Measurements from ENCODE around the gene ASTN2.

ASTN2 gene

GRCh38 chr9:117018966-117019617 lies 395.8 kb downstream of the ASTN2 start:
- no peaks in the 10 kb centered on the region for H3K9me3 ChIP-seq (ENCODE audit: low read length)
- H3K4me2 ChIP-seq (ENCODE audit: low read length): no peak overlapping the region
- no peaks in the 10 kb centered on the region for H3K27me3 ChIP-seq (ENCODE audit: insufficient read depth, low read length)
- no peaks in the 10 kb centered on the region for H3F3A ChIP-seq (ENCODE audit: insufficient read depth, low read length)
- H3K9ac ChIP-seq (ENCODE audit: low read length): no peak overlapping the region
- no peaks in the 10 kb centered on the region for H4K20me1 ChIP-seq (ENCODE audit: insufficient read depth, low read length)
- no peak overlapping the region for H3K4me3 ChIP-seq (ENCODE audit: low read depth, low read length, poor library complexity, severe bottlenecking)
- no peaks in the 10 kb centered on the region for H3K79me2 ChIP-seq (ENCODE audit: insufficient read depth, low read length)
- no peaks in the 10 kb centered on the region for H3K9me2 ChIP-seq (ENCODE audit: low read depth, low read length)
- H2AFZ ChIP-seq (ENCODE audit: low read length): no peak overlapping the region
- H3K36me3 ChIP-seq (ENCODE audit: insufficient read depth, low read length): no peaks in the 10 kb centered on the region
- no peaks in the 10 kb centered on the region for H3K4me1 ChIP-seq (ENCODE audit: insufficient read depth, low read length, severe bottlenecking)
- no peak for TF ChIP-seq EZH2 (IDR thresholded peaks at IDR 0.05; ENCODE audit: borderline replicate concordance, low read length)
- TF ChIP-seq, protein P1, sequence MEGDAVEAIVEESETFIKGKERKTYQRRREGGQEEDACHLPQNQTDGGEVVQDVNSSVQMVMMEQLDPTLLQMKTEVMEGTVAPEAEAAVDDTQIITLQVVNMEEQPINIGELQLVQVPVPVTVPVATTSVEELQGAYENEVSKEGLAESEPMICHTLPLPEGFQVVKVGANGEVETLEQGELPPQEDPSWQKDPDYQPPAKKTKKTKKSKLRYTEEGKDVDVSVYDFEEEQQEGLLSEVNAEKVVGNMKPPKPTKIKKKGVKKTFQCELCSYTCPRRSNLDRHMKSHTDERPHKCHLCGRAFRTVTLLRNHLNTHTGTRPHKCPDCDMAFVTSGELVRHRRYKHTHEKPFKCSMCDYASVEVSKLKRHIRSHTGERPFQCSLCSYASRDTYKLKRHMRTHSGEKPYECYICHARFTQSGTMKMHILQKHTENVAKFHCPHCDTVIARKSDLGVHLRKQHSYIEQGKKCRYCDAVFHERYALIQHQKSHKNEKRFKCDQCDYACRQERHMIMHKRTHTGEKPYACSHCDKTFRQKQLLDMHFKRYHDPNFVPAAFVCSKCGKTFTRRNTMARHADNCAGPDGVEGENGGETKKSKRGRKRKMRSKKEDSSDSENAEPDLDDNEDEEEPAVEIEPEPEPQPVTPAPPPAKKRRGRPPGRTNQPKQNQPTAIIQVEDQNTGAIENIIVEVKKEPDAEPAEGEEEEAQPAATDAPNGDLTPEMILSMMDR (IDR thresholded peaks at IDR 0.05; ENCODE audit: low read length): no peak
- no peak overlapping the region for H3K27ac ChIP-seq (ENCODE audit: low read depth, low read length, poor library complexity, severe bottlenecking)

DNA sequence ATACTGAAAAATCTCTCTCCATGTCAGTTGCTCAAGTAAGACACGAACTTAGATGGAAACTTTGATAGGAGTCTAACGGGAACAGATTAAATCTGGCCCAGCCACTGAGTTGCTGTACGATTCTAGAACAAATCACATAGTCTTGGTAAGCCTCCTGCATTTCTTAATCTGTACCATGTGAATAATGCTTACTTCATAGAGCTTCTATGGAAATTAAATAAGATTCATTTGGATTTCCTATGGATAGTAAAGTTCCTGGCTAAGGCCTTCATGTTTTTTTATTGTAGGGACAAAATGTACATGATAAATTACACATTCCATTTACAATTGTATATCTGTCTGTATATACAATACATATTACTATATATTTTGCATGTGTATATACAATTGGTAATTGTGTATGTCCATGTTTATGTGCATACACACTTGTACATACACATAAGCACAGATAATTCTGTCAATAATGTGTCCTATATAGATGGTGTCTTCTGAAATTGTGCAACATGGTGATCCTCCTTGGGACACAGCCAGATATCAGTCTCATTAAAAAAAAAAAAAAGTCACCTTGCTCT lies 397.4 kb downstream of the ASTN2 start:
- Histone ChIP-seq H3K27ac (ENCODE audit: low read depth, low read length, poor library complexity, severe bottlenecking) (no peak overlapping the region), H3K79me2 (ENCODE audit: insufficient read depth, low read length) (no peaks in the 10 kb centered on the region), H3K27me3 (ENCODE audit: insufficient read depth, low read length) (no peaks in the 10 kb centered on the region), H3K9ac (ENCODE audit: low read length) (no peak overlapping the region), H3K36me3 (ENCODE audit: insufficient read depth, low read length) (no peaks in the 10 kb centered on the region), H3K4me2 (ENCODE audit: low read length) (no peak overlapping the region), H3K9me3 (ENCODE audit: low read length) (no peaks in the 10 kb centered on the region), H3K4me3 (ENCODE audit: low read depth, low read length, poor library complexity, severe bottlenecking) (no peak overlapping the region), H3K4me1 (ENCODE audit: insufficient read depth, low read length, severe bottlenecking) (no peaks in the 10 kb centered on the region), H2AFZ (ENCODE audit: low read length) (no peak overlapping the region), H3K9me2 (ENCODE audit: low read depth, low read length) (no peaks in the 10 kb centered on the region), H3F3A (ENCODE audit: insufficient read depth, low read length) (no peaks in the 10 kb centered on the region), H4K20me1 (ENCODE audit: insufficient read depth, low read length) (no peaks in the 10 kb centered on the region)
- TF ChIP-seq, protein P1 (IDR thresholded peaks at IDR 0.05; ENCODE audit: low read length): no peak
- no peak for TF ChIP-seq EZH2 (IDR thresholded peaks at IDR 0.05; ENCODE audit: borderline replicate concordance, low read length)

GRCh38 chr9:117014061-117014460 lies 400.8 kb downstream of the ASTN2 start:
- no peaks in the 10 kb centered on the region for H4K20me1 ChIP-seq (ENCODE audit: insufficient read depth, low read length)
- H3K9me3 ChIP-seq (ENCODE audit: low read length): no peaks in the 10 kb centered on the region
- H3K79me2 ChIP-seq (ENCODE audit: insufficient read depth, low read length): no peaks in the 10 kb centered on the region
- H3K4me1 ChIP-seq (ENCODE audit: insufficient read depth, low read length, severe bottlenecking): no peaks in the 10 kb centered on the region
- no peak overlapping the region for H2AFZ ChIP-seq (ENCODE audit: low read length)
- no peaks in the 10 kb centered on the region for H3K9me2 ChIP-seq (ENCODE audit: low read depth, low read length)
- TF ChIP-seq EZH2 (IDR thresholded peaks at IDR 0.05; ENCODE audit: borderline replicate concordance, low read length): no peak
- TF ChIP-seq, protein P1 (IDR thresholded peaks at IDR 0.05; ENCODE audit: low read length): no peak
- H3K27me3 ChIP-seq (ENCODE audit: insufficient read depth, low read length): no peaks in the 10 kb centered on the region
- no peaks in the 10 kb centered on the region for H3K36me3 ChIP-seq (ENCODE audit: insufficient read depth, low read length)
- H3K4me2 ChIP-seq (ENCODE audit: low read length): no peak overlapping the region
- H3K9ac ChIP-seq (ENCODE audit: low read length): no peak overlapping the region
- no peak overlapping the region for H3K27ac ChIP-seq (ENCODE audit: low read depth, low read length, poor library complexity, severe bottlenecking)
- H3F3A ChIP-seq (ENCODE audit: insufficient read depth, low read length): no peaks in the 10 kb centered on the region
- H3K4me3 ChIP-seq (ENCODE audit: low read depth, low read length, poor library complexity, severe bottlenecking): no peak overlapping the region

Data from OCI-LY1 (cell line).